ENCODE data around the gene DAGLB.
"Not testable (repeated sequence)": the region's sequence is repeated elsewhere in the genome, so short reads cannot be mapped to it uniquely, and the experiment has no call there.

Gene DAGLB

GRCh38 chr7:6476596-6477317 is 29.0 kb upstream of the DAGLB start:
- no peaks in the 10 kb centered on the region for H3K9me3 Mint-ChIP-seq
- no peaks in the 10 kb centered on the region for H3K27me3 Mint-ChIP-seq
- ATAC-seq (no peak), DNase-seq (no peak)
- peaks cover 64% of the 10 kb centered on the region for H3K4me1 Mint-ChIP-seq
- no peak overlapping the region for H3K4me3 Mint-ChIP-seq
- no peak overlapping the region for H3K27ac Mint-ChIP-seq

DNA sequence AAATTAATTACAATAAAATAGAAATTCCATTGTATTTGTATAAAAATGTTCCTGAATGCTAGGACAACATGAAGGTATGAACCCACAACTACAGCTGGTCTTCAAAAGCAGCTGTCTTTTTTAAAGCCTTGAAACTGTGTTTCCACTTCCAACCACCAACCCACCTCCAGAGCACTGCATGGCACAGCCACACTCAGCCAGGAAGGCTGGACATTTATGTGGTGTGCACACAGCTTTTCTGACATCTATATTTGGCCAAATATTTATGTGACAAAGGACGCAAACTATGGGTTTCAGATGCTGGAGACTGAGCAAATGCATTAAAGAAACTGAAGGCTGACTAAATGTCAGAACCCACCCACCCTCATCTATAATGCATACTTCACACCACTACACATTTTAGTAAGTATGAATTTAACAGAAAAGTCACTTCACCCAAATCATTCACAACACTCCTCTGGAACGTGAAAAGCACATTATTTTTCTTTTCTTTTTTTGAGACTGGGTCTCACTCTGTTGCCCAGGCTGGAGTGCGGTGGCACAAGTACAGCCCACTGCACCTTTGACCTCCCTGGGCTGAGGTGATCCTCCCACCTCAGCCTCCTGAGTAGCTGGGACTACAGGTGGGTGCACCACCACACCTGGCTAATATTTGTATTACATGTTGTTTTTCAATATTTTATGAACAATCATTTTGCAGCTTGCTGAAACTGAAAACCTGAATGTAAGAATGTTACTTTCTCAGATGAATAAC is 27.9 kb upstream of the DAGLB start:
- no peak for ATAC-seq
- H3K27ac Mint-ChIP-seq: peak overlapping the region in 1 of 2 donors; percentile 87
- no peaks in the 10 kb centered on the region for H3K9me3 Mint-ChIP-seq
- H3K4me1 Mint-ChIP-seq: peaks cover 53% of the 10 kb centered on the region
- no peak for DNase-seq
- no peak overlapping the region for H3K4me3 Mint-ChIP-seq
- H3K27me3 Mint-ChIP-seq: no peaks in the 10 kb centered on the region

- no peak for ATAC-seq
- Mint-ChIP-seq H3K4me1 (no peaks in the 10 kb centered on the region), H3K27me3 (no peaks in the 10 kb centered on the region), H3K4me3 (no peak overlapping the region), H3K27ac (no peak overlapping the region), H3K9me3 (no peaks in the 10 kb centered on the region)
- DNase-seq: no peak
Measured at GRCh38 chr7:6465862-6466261, 18.1 kb upstream of the DAGLB start.

- not testable (repeated sequence) for H3K27me3 Mint-ChIP-seq, ATAC-seq, H3K4me1 Mint-ChIP-seq, H3K9me3 Mint-ChIP-seq, H3K4me3 Mint-ChIP-seq, DNase-seq
- H3K27ac Mint-ChIP-seq: peak overlapping the region in 1 of 2 donors; percentile 54
Measured at GRCh38 chr7:6463609-6464008, 15.9 kb upstream of the DAGLB start.

DNA sequence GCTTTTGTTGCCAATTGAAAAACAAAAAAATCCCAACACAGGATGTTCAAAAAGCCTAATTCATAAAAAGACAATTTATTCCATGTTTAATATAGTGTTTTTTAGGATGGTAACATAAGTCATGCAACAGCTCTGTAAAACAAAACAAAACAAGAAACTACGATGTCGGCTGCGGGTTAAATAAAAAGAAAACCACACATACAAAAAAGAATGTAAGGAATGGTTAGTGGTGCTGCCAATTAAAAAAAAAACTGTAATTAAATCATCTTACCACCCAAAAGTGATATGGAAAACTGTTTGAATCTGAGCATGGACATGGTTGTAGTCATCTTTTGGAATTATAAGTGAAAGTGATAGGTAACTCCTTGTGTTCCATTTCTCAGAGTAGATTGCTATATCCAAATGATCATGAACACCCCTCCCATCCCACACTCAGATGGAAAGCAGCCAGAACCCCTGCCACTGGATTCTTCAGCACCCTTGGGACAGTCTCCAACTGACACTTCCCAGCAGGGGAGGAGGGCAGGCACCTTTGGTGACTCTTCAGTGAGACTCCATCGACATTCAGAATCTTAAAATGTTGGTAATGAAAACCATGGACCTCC is 14.3 kb upstream of the DAGLB start:
- H3K4me1 Mint-ChIP-seq: no peaks in the 10 kb centered on the region
- no peaks in the 10 kb centered on the region for H3K9me3 Mint-ChIP-seq
- H3K27ac Mint-ChIP-seq: no peak overlapping the region
- H3K27me3 Mint-ChIP-seq: no peaks in the 10 kb centered on the region
- no peak overlapping the region for H3K4me3 Mint-ChIP-seq
- no peak for DNase-seq
- no peak for ATAC-seq

DNA sequence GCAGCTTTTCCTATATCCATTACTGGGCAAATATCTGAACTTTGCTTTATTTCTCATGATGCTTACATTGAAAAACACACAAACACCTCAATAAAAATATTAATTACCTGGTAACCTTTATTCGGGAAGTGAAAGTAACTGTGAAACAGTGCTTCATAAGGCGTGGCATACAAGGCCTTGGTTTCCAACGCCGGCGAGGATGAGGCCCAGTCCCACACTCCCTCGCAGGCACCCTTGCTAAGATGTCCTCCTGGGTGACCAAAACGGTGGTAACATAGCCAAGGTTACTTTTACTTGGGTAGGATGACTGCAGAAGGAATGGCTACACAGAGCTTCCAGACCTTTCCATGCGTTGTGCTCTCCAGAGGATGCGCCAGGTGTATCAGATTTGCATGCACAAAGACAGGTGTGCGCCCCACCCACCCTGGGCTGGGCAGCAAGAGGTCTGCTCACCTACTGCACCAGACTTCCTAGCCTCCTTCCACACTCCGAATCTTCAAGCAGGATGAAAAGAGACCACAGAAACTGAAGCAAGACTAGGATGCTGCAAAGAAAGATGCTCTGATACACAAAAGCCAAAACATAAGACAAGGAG is 13.3 kb upstream of the DAGLB start:
- no peaks in the 10 kb centered on the region for H3K27me3 Mint-ChIP-seq
- ATAC-seq (no peak), DNase-seq (no peak)
- H3K9me3 Mint-ChIP-seq: no peaks in the 10 kb centered on the region
- H3K4me1 Mint-ChIP-seq: no peaks in the 10 kb centered on the region
- no peak overlapping the region for H3K4me3 Mint-ChIP-seq
- H3K27ac Mint-ChIP-seq: no peak overlapping the region

GRCh38 chr7:6460303-6460702 is 12.5 kb upstream of the DAGLB start:
- no peak for ATAC-seq
- Mint-ChIP-seq H3K9me3 (no peaks in the 10 kb centered on the region), H3K27ac (no peak overlapping the region), H3K4me3 (no peak overlapping the region), H3K4me1 (no peaks in the 10 kb centered on the region), H3K27me3 (no peaks in the 10 kb centered on the region)
- DNase-seq: no peak

GRCh38 chr7:6458676-6459075 is 10.9 kb upstream of the DAGLB start:
- H3K4me3 Mint-ChIP-seq, DNase-seq, H3K27ac Mint-ChIP-seq, ATAC-seq, H3K27me3 Mint-ChIP-seq, H3K4me1 Mint-ChIP-seq, H3K9me3 Mint-ChIP-seq: not testable (repeated sequence)

DNA sequence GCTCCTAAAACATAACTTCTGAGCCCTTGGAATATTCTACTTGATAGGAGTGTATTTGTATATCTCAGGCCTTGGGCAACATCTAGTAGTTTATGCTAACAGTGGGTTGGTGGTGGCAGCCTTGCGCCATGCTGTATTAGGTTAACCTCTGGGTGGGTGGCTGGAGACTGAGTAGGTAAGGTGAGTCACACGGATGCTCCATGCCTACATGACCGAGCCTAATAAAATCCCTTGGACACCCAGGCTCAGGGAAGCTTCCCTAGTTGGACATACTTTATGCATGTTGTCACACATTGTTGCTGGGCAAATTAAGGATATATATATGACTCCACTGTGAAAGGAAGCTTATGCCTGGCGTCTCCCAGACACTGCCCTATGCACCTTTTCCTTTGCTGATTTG is 6.0 kb upstream of the DAGLB start:
- H3K9me3 Mint-ChIP-seq: no peaks in the 10 kb centered on the region
- no peak overlapping the region for H3K4me3 Mint-ChIP-seq
- ATAC-seq (no peak), DNase-seq (no peak)
- peaks cover 6% of the 10 kb centered on the region for H3K4me1 Mint-ChIP-seq
- H3K27ac Mint-ChIP-seq: no peak overlapping the region
- no peaks in the 10 kb centered on the region for H3K27me3 Mint-ChIP-seq

DNA sequence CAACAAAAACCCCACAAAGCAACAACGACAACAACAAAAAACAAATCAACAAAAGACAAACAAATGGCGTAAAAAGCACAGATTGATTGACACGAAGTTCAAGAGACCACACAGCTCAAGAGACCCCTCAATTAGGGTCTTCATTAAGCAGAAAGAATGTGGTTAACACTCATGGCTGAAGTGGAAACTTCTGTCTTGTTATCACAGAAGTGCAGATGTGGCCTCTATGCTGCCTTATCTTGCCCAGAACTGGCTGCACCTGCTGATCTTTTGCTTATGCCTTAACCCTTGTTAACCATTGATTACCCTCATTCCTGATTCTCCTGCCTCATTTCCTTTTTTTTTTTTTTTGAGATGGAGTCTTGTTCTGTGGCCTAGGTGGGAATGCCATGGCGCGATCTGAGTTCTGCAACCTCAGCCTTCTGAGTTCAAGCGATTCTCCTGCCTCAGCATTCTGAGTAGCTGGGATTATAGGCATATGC is 3.5 kb upstream of the DAGLB start:
- no peaks in the 10 kb centered on the region for H3K9me3 Mint-ChIP-seq
- peaks cover 15% of the 10 kb centered on the region for H3K4me1 Mint-ChIP-seq
- H3K27me3 Mint-ChIP-seq: no peaks in the 10 kb centered on the region
- H3K4me3 Mint-ChIP-seq: no peak overlapping the region
- DNase-seq: no peak
- no peak for ATAC-seq
- H3K27ac Mint-ChIP-seq: no peak overlapping the region

DNA sequence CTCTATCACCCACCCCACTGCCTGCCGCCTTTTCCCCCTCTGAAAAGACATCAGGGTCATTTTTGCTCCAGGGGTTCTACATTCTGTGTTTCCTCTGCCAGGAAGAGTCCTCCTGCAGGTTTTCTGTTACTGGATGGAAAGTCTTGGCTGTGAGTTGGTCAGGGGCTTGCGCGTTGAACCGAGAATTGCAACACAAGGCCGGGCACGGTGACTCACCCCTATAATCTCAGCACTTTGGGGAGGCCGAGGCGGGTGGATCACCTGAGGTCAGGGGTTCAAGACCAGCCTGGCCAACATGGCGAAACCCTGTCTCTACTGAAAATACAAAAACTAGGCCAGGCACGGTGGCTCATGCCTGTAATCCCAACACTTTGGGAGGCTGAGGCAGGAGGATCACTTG is 2.8 kb upstream of the DAGLB start:
- not testable (repeated sequence) for DNase-seq, ATAC-seq, H3K27ac Mint-ChIP-seq, H3K27me3 Mint-ChIP-seq, H3K9me3 Mint-ChIP-seq
- Mint-ChIP-seq H3K4me3 (peak overlapping the region in 1 of 2 donors; percentile 37), H3K4me1 (peaks cover 21% of the 10 kb centered on the region)

GRCh38 chr7:6449884-6450283 is 2.1 kb upstream of the DAGLB start:
- ATAC-seq, H3K9me3 Mint-ChIP-seq, DNase-seq, H3K27me3 Mint-ChIP-seq, H3K4me3 Mint-ChIP-seq, H3K27ac Mint-ChIP-seq: not testable (repeated sequence)
- H3K4me1 Mint-ChIP-seq: peaks cover 28% of the 10 kb centered on the region

GRCh38 chr7:6448943-6449543 is 1.3 kb upstream of the DAGLB start:
- H3K9me3 Mint-ChIP-seq: no peaks in the 10 kb centered on the region
- ATAC-seq (no peak), DNase-seq (no peak)
- H3K27ac Mint-ChIP-seq: peak overlapping the region in 1 of 2 donors; percentile 74
- peak overlapping the region; percentile 58 to 66 for H3K4me3 Mint-ChIP-seq
- H3K27me3 Mint-ChIP-seq: no peaks in the 10 kb centered on the region
- H3K4me1 Mint-ChIP-seq: peaks cover 36% of the 10 kb centered on the region

DNA sequence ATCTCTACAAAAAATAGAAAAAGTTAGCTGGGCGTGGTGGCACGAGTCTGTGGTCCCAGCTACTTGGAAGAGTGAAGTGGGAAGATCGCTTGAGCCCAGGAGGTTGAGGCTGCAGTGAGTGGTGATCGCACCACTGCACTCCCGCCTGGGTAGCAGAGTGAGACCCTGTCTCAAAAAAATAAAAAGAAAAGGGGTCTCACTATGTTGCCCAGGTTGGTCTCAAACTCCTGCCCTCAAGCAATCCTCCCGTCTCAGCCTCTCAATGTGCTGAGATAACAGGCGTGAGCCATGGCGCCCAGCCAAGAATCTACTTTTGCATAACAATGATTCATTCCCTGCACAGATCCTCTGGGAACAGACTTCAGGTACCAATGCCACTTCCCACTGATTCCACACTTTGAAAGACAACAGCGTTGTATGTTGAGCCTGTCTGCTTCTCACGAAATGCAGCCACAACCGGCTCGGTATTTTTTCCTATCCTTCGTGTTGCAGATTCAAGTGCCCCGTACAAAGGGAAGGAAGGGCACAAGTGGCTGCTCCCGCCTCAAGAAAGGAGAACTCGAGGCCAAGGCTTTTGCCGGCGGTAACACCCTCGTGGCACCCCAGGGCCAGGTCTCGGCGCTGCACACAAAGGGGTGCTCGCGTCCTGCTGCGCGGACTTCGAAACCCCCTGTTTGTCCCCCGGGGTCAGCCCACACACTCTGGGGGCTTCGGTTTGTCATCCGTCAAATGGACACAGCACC is 745 bp downstream of the DAGLB start:
- Mint-ChIP-seq H3K27me3 (no peaks in the 10 kb centered on the region), H3K9me3 (no peaks in the 10 kb centered on the region), H3K27ac (peak overlapping the region; percentile 97 to 98), H3K4me3 (peak overlapping the region; percentile 94 to 96), H3K4me1 (peaks cover 51% of the 10 kb centered on the region)
- peak in 1 of 2 donors; percentile 43 for DNase-seq
- ATAC-seq: peak; percentile 46
